Renal cortical epithelial cell (primary cell): Measurements from ENCODE around the gene NIP7. TPM values are rescaled to one million over a fixed set of nuclear protein-coding genes. Genes with fewer than 3 reads are reported as not detected.

Experiments
- total RNA-seq: library from RNA; depleted of rRNA; stranded (reverse); fragments of >200 nt; gene quantifications from 2 replicates; pipeline ENCODE4 v1.2.3, GENCODE V29; 2014

NIP7 gene
- total RNA-seq, 1 donor from 2014 or later, result 21.7 TPM

Other genes with a start within 250 kb of the NIP7 start
- 15.5 and 22.8 TPM in 2 replicates for gene HAS3, start 234.1 kb upstream of the NIP7 start, total RNA-seq
- gene CHTF8, start 207.2 kb upstream of the NIP7 start, total RNA-seq, result 67.7 and 103 TPM in 2 replicates
- gene UTP4, start 207.1 kb upstream of the NIP7 start, total RNA-seq, result 24.0 and 37.5 TPM in 2 replicates
- 18.9 and 31.3 TPM in 2 replicates for gene SNTB2, start 152.6 kb upstream of the NIP7 start, total RNA-seq
- 27.3 and 30.4 TPM in 2 replicates for gene VPS4A, start 28.4 kb upstream of the NIP7 start, total RNA-seq
- gene PDF, start 9.2 kb upstream of the NIP7 start, total RNA-seq, result 27.3 and 41.6 TPM in 2 replicates
- gene COG8, start 208 bp upstream of the NIP7 start, total RNA-seq, result 35.3 and 56.6 TPM in 2 replicates
- gene TMED6, start 12.0 kb downstream of the NIP7 start, total RNA-seq, result 0.87 TPM in 1 of 2 replicates, not detected in the other
- gene TERF2, start 46.2 kb downstream of the NIP7 start, total RNA-seq, result 5.6 and 16.7 TPM in 2 replicates
- 91.3 and 107 TPM in 2 replicates for gene CYB5B, start 84.8 kb downstream of the NIP7 start, total RNA-seq
- gene NFAT5, start 226.2 kb downstream of the NIP7 start, total RNA-seq, result 7.5 and 57.6 TPM in 2 replicates